ENCODE results near the gene ACSM3.
"Not testable (repeated sequence)": the region's sequence is repeated elsewhere in the genome, so short reads cannot be mapped to it uniquely, and the experiment has no call there.

DNA sequence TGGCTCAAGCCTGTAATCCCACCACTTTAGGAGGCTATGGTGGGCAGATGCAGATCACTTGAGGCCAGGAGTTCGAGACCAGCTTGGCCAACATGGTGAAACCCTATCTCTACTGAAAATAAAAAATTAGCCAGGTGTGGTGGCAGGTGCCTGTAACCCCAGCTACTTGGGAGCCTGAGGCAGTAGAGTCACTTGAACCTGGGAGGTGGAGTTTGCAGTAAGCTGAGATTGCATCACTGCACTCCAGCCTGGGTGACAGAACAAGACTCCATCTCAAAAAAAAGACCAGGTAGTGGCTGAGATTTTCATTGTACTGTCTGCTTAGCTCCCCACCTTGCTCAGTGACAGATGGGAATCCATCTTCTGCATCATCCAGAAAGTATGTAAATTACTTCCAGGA, 634 bp downstream of the ACSM3 start:
- TF ChIP-seq EZH2phosphoT487 (IDR thresholded peaks at IDR 0.05; ENCODE audit: insufficient read depth, low read depth); EZH2 (IDR thresholded peaks at IDR 0.05; ENCODE audit: insufficient read depth, poor library complexity, severe bottlenecking): not testable (repeated sequence)
